HG02840 (cell line): ENCODE measurements around the gene GABRB3.

ENCODE experiments used
- ATAC-seq: cut with Tn5 transposase; IDR thresholded peaks from one replicate; pipeline ENCODE4 v1.9.1; 2021; ENCODE audit warnings: mild to moderate bottlenecking, moderate library complexity, moderate number of reproducible peaks; ENCODE audit not compliant: unreplicated experiment, low FRiP score

The GABRB3 gene

DNA sequence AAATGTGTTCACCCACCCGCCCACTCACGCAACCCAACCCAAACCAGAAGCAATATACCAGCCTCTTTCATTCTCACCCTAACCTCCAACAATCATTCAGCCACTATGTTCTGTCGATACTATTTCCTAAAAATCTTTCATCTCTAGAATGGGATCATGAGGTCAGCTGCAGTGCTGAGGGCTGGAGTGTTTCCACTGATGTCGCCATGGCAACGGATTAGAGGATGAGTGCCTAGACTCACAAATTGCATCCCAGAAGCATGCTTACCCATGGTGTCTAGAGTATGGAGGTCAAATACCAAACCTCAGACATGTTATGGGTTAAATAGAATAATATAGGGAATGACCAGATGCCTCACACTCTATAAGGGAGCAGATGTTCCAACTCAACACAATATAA is 138.5 kb downstream of the GABRB3 start:
- no peak for ATAC-seq

DNA sequence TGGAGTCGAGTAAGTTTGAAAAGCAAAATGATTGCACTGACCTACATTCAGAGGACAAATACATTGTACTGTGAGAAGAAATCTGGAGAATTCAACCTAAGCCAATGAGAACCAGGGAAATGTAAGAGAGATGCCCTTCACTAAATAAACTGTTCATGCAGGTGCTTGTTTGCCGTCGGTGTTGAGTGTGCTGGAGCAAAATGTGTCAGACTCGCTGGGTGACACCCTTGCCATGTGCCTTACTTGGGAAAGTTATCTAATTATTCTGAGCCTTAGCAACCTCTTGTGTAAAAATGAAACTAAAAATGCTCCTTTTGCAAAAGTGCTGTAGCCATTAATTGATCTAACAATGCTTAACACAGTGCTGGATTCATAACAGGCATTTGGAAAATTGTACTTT is 140.4 kb downstream of the GABRB3 start:
- ATAC-seq = no peak

DNA sequence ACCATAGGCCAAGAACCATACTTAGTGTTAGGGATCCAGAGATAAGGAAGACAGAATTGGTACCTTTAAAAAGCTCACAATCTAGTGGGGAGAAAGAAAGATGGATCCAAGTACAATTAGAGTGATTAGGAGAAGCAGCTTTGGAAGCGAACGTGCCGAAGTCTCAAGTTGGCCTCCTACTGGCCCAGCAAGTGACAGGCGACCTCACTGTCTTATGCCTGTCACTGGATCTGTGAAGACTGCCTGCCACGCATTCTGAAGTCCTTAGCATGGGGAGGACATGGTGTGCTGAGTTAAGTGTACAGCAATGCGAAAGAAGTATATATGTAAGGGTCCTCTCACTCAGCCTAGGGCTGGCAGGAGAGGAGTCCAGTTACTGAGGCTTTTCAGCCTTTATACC is 141.0 kb downstream of the GABRB3 start:
- no peak for ATAC-seq

DNA sequence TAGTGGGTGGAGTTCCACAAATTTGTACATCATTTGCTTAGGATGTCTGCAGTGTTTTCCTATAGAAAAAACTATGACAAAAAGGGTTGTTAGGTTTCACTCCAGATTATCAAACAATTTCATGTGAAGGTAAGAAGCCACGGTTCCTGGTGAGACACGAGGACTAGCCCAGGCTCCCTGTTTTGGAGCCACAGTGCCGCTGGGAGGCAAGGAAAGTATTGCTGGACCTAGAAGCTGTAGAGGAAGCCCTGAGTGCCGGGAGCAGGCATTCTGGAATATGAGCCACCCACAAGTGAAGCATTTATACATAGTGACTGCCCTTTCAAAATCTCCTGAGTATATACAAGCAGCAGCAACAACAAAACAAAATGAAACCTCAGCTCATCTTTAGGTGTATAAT is 142.0 kb downstream of the GABRB3 start:
- ATAC-seq = no peak

DNA sequence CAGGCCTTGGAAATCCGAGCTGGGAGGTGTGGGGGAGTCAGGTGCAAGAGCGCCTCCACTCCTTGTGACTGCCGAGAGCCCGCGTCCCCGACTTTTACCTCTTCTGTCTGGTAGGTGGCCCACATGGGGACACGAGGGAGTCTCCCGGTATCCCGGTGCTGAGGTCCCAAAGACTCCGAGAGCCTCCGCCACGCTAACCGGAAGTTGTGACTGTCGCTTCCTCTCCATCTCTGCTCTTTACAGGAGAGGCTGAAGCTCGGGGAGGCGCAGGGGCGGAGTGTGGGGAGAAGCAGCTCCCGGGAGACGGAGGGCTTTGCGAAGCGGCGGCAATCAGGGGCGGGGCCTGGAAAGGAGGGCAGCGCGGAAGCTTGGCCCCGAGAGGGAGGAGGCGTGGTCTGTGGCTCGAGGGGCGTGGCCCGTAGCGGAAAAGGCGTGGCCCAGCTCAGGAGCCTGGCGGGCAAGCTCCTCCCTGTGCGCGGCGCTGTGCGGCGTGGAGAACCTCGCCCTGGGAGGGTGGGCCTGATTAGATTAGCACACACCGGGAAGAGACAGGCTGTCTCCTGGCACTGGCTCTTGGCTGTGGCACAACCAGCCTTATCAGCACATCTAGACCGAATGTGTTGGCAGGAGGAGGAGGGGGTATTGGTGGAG is 143.9 kb downstream of the GABRB3 start:
- ATAC-seq = no peak

DNA sequence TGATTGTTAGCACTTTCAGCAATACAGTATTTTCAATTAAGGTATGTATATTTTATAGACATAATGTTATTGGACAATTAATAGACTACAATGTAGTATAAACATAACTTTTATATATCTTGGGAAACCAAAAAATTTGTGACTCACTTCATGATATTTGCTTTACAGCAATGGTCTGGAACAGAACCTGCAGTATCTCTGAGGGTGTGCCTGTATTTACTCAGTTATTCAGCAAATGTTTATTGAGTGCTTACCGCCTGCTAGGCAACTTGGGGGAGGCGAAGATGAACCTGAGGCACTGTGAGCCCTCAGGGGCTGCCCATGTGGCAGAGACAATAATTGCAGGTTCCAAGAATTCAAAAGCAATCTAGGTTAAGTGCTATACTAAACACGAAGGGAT is 144.8 kb downstream of the GABRB3 start:
- no peak for ATAC-seq

DNA sequence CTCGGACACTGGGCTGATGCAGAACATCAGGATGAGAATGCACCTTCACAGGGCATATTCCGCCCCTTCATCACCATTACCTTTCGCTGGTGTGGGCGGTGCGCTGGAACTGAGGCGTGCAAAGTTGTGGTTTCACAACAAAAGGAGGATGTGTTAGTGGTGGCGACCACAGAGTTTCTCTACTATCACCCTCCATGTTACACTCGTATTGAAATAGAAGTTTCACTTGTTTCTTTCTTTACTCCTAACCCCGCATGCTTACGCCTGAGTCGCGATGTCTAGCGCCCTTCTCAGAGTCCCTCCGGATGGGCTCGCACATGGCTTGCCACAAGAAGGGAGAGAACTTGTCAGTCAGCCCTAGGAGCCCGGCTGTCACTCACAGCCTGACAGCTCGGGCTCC is 148.7 kb downstream of the GABRB3 start:
- ATAC-seq = no peak

DNA sequence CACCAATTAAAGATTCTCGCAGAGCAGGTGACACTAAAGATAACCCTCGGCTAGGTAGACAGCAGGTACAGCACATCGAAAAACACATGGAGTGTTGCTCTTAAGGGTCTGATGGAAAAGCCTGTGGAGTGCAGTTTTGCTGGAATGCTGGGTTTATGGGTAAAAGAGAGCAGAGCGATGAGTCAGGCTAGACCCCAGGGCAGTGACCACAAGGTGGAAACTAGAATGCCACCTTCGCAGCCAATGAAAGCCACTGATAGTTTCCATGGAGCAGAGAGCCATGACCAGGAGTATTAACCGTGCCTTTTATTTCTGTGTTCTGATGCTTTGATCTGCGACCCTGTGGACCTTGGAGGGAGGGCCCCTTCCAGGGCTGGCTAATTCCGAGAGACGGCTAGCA is 149.8 kb downstream of the GABRB3 start:
- no peak for ATAC-seq

DNA sequence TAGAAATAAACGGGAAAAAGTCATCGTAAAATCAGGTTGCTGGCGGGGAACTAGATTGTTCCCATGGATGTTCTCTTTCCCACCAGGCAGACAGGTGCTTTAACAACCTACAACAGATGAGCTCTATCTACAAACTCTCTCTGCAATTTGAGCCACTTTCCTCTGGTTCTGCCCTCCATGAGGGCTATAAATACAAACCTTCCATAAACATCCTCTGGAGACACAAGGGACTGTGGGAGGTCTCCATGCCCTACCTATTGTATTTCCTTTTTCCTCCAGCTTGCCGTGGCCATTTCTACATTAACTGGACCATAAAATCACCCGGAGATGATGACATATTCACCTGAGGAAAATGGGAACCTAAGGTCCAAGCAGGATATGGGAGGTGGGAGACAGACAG is 151.1 kb downstream of the GABRB3 start:
- ATAC-seq = no peak

DNA sequence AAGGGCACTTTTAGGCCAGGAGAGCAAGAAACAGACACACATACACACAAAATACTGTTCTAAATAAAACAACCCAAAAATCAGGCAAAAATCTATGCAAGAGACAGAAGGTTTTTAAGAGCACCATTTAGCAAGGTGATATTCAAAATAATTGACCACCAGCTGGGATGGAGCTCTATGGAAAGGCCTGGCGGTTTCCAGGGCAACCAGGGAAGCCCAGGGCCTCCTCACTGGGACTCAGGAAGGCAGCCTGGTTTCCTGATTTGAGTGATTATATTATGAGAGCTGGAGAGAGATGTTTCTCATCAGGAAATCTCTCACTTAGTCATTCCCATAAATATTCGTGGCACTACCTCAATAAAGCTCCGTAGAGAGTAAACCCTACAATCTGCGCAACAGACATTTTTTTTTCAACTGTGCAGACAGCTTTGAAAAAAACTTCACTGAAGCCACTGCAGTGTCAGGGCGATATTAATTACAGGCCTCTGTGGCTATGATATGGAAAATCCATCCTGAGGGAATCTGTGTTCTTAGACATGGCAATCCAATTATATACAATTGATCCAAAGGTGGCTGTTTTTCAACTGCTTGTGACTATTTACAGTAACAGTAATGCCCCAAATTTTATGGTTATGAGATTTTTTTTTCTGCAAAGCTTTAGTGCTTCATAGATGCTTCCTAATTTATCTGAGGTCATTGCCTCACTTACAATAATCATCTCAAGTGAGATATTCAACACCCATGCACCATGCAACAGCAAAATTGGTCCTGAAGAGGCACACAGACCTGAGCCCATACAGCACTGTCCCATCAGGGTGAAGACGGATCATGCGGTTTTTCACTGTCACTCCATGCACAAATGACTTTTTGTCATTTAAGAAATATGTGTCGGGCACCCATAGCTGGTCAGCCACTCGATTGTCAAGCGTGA is 152.1 kb downstream of the GABRB3 start:
- ATAC-seq = no peak

DNA sequence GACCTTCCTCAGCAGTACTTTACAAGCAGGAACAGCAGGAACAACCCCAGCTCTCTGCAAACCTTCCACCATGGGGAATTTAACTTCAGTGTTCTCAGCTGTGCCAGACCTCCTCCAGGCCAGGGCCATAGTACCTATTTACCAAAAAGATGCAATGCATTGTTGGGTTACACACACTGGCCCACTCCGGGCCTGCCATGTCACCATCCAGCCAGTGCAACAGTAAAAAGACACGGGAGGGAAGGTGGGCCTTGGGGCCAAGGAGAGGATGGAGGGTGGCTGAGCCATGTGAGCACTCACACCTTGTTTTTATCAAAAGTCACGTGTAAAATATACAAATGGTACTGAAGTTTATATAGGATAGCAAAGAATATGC is 157.0 kb downstream of the GABRB3 start:
- ATAC-seq = no peak

DNA sequence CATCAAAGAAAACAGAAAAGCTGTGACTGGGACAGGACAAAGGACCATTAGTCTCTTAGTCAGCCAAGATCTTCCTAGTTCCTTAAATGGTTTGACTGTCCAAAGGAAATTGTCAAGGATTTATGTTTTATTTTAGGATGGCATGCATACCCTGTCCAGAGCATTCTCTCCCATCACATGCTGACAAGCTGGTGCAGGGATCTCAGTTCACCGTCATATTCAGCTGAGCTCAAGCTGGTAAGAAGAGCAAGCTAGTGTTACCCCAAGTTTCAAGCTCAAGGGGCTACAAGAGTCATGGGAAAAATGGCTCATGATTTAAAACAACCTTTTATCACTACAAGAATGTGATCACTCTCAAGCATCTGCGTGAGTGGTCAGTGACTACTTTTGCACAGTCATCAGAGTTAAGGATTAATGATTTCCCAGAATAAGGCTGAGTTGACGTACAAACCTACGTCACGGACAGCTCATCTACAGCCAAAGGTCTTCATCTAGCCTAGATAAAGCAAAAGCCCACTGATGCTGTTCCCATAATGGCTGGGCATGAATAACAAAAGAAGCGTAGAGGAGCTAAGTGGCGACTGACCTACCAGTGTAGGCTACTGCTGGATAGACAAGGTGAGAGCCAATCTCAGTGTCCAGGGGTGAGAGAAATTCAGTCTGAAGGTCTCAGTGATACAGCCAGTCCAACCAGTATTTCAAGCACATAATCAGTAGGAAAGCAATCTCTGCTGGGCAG is 157.5 kb downstream of the GABRB3 start:
- ATAC-seq = no peak

DNA sequence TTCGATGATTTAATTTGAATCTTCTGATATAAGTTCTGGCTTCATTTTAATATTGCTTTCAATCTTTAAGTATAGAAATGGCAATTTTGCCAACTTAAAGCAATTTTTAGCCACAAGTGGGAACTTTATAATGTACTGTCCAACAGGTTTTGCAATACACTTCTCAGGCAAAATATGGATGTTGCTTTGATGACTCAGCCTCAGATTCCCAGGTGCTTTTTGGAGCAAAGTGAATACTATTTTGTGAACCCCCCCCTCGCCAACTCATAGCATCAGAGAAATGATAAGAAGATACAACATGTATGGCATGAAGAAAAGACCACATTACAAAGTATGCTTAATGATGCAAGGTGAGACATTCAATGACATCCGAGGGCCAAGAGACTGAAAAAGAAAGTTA is 158.1 kb downstream of the GABRB3 start:
- ATAC-seq = no peak

DNA sequence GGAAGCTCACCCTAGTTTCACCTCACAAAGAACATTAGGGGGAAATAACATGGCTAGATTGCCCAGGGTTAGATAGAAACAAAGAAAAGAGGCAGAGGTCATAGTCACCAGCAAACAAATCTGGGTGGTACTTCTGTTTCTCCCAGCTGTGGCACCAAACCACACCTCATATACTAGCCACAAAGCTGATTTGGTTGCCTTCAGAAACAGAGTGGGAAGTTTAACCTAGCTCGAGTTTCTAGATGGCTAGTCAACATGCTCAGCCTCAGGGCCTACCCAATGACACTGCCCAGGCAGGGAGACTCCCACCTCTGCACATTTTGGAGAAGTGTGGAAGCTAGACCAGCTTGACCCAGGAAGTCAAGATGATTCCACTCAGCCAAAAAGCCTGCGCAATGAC is 174.2 kb downstream of the GABRB3 start:
- no peak for ATAC-seq

DNA sequence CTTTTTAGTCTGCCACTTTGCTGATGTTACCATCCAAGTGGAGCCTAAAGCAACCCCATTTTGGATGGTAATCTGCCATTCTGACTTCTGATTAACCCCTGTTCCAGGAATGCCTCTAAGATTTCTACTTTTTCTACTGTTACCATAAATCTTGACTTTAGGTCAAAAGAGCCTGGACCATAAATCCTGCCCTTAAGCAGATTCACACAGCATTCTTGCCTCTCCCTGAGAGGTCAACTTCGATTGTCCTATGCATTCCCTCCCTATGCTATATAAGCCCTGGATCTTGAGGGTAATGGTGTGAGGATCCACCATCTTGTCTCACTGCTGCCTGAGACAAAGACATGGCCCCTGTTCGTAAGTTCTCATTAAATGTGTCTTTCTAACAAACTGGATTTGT is 177.3 kb downstream of the GABRB3 start:
- ATAC-seq = no peak

DNA sequence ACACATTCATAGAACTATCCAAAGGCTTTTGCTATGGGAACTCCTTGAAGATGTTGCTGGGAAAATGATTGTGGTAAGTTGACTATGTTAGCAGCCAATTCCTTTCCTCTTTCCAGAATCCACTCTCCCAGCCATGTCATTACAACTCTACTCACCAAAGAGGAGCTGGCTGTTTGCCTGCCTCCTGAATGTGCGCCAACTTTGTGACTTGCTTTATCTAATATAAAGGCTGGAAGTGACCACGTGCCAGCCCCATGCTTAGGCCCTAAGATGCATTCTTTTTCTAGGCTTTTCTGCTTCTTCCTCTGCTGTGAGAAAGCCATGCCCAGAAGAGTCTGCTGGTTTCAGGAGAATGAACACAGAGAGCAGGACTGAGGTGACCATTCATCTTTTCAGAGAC is 182.2 kb downstream of the GABRB3 start:
- ATAC-seq = no peak

DNA sequence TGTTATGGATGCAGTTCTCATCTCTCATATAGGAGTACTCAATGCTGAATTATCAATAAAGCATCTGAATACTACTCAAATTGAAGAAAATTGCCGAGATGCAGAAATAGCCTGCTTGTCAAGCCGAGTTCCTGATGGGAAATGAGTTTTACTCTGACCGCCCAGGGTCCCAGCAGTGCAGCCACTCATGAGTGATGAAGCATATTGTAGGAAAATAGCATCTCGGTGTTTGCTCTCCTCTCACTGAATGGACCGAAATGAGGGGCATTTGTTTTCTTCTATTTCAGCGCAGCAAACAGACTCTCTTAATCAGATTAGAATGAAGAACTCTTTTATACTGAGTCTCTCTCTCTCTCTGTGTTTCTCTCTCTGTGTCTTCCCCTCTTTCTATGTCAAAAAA is 190.0 kb downstream of the GABRB3 start:
- no peak for ATAC-seq

DNA sequence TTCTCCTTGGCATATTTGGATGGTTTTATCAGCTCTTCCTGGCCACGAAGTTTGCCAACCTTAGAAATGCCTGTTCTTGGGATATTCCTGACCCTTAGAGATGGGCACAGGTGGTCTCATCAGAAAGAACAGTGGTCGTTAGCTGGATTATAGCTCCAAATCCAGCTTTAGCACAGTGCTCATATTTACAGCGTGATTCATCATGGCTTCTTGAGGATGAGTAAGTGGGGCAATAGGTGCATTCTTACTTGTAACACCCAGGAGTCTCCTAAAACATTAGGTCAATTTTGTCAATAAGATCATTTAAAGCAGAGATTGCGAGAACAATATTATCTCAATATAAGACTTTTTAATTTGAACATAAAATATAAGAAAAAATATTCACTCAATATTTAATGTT is 191.9 kb downstream of the GABRB3 start:
- no peak for ATAC-seq

DNA sequence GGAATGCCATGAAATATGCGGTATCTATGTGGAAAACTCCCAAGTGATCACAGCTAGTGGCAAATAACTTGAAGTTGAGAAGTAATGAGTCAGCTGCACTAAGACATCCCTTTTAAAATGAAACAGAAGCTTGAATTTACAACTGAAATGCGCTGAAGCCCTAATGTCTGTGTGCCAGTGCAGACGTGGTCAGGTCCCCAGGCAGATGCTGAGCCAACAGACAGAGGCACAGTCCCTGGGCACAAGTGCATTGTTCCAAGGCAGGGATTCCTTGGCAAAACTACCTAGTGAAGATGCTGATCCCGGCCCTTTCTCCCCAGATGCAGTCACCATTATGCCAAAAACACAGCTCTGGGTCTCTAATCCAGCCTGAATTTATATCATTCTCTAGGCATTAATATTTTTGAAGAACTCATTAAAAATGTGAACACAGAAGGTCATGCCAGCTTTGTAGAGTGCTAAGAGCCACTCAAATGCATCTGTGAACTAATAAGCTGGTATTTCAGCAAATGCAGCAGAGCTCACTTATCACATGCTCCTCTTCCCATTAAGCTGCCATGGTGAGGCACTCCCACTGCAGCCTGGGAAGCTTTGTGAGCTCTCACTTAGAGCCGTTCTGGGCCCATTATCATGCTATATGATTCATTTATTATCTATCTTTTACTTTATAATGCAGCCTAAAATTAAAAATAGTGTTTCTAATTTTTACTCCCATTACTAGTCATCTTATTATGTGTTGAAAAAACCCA is 200.1 kb downstream of the GABRB3 start:
- ATAC-seq = no peak

DNA sequence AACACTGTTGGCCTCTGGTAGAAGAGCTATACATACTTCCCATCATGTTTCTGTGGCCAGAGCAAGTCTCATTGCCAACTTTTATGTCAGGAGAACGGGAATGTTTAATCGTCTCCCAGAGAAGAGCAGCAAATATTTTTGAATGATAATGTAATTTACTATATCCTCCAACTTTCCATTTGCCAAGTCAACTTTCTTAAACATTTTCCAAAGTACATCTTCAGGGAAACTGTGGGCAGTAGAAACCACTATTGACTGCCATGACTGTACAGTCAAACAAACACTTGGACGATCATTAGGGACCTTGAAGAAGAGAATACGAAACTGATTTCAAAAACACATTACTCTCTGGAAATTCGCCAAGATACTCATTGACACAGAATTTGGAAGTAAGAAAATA is 201.5 kb downstream of the GABRB3 start:
- ATAC-seq = no peak

DNA sequence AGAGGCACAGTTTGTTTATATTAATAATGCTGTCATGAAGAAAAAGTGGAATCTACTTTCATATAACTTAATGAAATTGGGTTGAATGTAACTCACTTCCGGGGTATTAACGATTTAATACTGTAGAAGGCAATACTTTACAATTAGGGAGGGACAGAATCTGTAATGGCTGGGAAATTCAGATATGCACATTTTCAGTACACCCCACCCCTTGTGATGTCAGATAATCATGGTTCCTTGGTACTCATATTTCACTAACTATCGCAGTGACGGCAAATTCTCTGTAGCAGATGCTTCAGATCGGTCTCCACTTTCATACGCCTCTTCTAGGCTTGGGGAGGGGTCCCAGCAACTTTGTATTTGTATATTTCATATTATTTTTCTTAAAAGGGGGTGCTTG is 207.3 kb downstream of the GABRB3 start:
- ATAC-seq = no peak
